ENCODE measurements around the gene MAN1A2. TPM values are rescaled to one million over a fixed set of nuclear protein-coding genes. Genes with fewer than 3 reads are reported as not detected.

The MAN1A2 gene
- polyA plus RNA-seq, 1 donor from 2014 or later = 25.0 TPM

DNA sequence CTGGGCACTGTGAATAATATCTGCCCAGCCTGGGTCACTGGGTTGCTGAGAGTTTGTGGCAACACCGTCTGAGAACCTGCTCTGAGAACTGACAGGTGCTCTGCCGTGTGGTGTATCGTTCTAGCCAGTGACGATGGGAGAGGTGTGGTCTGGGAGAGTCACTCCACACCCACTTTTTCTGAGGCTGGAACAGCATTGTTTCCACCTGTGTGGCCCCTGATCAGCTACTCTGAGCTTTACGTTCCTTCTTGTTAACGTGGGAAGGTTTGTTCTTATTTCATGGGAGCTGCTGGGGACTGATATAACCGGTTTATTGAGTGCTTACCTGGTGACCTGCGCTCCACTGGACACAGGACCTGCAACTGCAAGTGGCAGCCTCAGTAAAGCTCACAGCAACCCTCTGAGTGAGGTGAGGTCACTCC, 203.8 kb downstream of the MAN1A2 start:
- Histone ChIP-seq H3K9me2 (ENCODE audit: insufficient read depth, low read length) (no peaks in the 10 kb centered on the region), H3K27ac (ENCODE audit: low read length) (no peak overlapping the region), H3K79me2 (replicated peaks; ENCODE audit: insufficient read depth, low read length) (no peaks in the 10 kb centered on the region), H3K9me3 (ENCODE audit: low read length) (no peaks in the 10 kb centered on the region), H3K9ac (ENCODE audit: low read length) (no peak overlapping the region), H3K4me2 (ENCODE audit: low read length) (no peak overlapping the region), H3K36me3 (ENCODE audit: insufficient read depth, low read length) (no peaks in the 10 kb centered on the region), H2AFZ (ENCODE audit: low read depth, low read length) (no peak overlapping the region), H3K27me3 (ENCODE audit: insufficient read depth, low read depth, low read length) (no peaks in the 10 kb centered on the region), H3F3A (ENCODE audit: insufficient read depth, low read length, poor library complexity, severe bottlenecking) (no peaks in the 10 kb centered on the region), H4K20me1 (ENCODE audit: insufficient read depth) (no peaks in the 10 kb centered on the region), H3K4me3 (ENCODE audit: low read length) (no peak overlapping the region)
- TF ChIP-seq RAD21 (conservative IDR thresholded peaks at IDR 0.05) = no peak
- TF ChIP-seq MXI1 (conservative IDR thresholded peaks at IDR 0.05; ENCODE audit: poor library complexity, severe bottlenecking) = no peak

DNA sequence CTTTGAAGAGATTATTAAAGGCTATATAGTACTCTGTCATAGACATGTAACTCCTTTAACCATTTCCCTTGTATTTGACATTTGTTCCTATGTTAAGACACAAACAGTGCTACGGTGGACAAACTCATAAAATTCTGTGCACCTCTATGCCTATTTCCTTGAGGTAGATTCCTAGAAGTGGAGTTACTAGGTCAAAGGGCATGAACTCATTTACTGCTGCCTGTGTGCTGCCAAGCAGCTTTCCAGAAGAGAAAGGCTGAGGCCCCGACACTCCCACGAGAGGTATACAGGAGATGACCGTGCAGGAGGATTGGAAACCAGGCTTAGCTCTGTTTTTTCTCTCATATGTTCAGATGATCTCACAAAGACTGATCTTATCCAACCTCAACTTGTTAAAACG, 204.2 kb downstream of the MAN1A2 start:
- Histone ChIP-seq H3K4me3 (ENCODE audit: low read length) (no peak overlapping the region), H3K9me3 (ENCODE audit: low read length) (no peaks in the 10 kb centered on the region), H3K4me2 (ENCODE audit: low read length) (no peak overlapping the region), H3K27me3 (ENCODE audit: insufficient read depth, low read depth, low read length) (no peaks in the 10 kb centered on the region), H4K20me1 (ENCODE audit: insufficient read depth) (no peaks in the 10 kb centered on the region), H3K79me2 (replicated peaks; ENCODE audit: insufficient read depth, low read length) (no peaks in the 10 kb centered on the region), H3K9ac (ENCODE audit: low read length) (no peak overlapping the region), H3K9me2 (ENCODE audit: insufficient read depth, low read length) (no peaks in the 10 kb centered on the region), H3K36me3 (ENCODE audit: insufficient read depth, low read length) (no peaks in the 10 kb centered on the region), H2AFZ (ENCODE audit: low read depth, low read length) (no peak overlapping the region), H3F3A (ENCODE audit: insufficient read depth, low read length, poor library complexity, severe bottlenecking) (no peaks in the 10 kb centered on the region), H3K27ac (ENCODE audit: low read length) (no peak overlapping the region)
- TF ChIP-seq TAF1 (IDR thresholded peaks at IDR 0.05; ENCODE audit: low read depth) = no peak
- no peak for TF ChIP-seq SMC3 (conservative IDR thresholded peaks at IDR 0.05; ENCODE audit: poor library complexity)
- TF ChIP-seq, protein P1, sequence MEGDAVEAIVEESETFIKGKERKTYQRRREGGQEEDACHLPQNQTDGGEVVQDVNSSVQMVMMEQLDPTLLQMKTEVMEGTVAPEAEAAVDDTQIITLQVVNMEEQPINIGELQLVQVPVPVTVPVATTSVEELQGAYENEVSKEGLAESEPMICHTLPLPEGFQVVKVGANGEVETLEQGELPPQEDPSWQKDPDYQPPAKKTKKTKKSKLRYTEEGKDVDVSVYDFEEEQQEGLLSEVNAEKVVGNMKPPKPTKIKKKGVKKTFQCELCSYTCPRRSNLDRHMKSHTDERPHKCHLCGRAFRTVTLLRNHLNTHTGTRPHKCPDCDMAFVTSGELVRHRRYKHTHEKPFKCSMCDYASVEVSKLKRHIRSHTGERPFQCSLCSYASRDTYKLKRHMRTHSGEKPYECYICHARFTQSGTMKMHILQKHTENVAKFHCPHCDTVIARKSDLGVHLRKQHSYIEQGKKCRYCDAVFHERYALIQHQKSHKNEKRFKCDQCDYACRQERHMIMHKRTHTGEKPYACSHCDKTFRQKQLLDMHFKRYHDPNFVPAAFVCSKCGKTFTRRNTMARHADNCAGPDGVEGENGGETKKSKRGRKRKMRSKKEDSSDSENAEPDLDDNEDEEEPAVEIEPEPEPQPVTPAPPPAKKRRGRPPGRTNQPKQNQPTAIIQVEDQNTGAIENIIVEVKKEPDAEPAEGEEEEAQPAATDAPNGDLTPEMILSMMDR (IDR thresholded peaks at IDR 0.05; ENCODE audit: poor library complexity, severe bottlenecking) = no peak
- TF ChIP-seq MXI1 (conservative IDR thresholded peaks at IDR 0.05; ENCODE audit: poor library complexity, severe bottlenecking) = no peak
- TF ChIP-seq EZH2 (IDR thresholded peaks at IDR 0.05; ENCODE audit: borderline replicate concordance, insufficient read depth, low read length, poor library complexity, severe bottlenecking) = no peak
- TF ChIP-seq EP300 (conservative IDR thresholded peaks at IDR 0.05; ENCODE audit: poor library complexity, severe bottlenecking) = no peak
- no peak for TF ChIP-seq POLR2AphosphoS5 (IDR thresholded peaks at IDR 0.05)
- TF ChIP-seq, protein P2, sequence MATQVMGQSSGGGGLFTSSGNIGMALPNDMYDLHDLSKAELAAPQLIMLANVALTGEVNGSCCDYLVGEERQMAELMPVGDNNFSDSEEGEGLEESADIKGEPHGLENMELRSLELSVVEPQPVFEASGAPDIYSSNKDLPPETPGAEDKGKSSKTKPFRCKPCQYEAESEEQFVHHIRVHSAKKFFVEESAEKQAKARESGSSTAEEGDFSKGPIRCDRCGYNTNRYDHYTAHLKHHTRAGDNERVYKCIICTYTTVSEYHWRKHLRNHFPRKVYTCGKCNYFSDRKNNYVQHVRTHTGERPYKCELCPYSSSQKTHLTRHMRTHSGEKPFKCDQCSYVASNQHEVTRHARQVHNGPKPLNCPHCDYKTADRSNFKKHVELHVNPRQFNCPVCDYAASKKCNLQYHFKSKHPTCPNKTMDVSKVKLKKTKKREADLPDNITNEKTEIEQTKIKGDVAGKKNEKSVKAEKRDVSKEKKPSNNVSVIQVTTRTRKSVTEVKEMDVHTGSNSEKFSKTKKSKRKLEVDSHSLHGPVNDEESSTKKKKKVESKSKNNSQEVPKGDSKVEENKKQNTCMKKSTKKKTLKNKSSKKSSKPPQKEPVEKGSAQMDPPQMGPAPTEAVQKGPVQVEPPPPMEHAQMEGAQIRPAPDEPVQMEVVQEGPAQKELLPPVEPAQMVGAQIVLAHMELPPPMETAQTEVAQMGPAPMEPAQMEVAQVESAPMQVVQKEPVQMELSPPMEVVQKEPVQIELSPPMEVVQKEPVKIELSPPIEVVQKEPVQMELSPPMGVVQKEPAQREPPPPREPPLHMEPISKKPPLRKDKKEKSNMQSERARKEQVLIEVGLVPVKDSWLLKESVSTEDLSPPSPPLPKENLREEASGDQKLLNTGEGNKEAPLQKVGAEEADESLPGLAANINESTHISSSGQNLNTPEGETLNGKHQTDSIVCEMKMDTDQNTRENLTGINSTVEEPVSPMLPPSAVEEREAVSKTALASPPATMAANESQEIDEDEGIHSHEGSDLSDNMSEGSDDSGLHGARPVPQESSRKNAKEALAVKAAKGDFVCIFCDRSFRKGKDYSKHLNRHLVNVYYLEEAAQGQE (IDR thresholded peaks at IDR 0.05; ENCODE audit: borderline replicate concordance) = no peak
- TF ChIP-seq RAD21 (conservative IDR thresholded peaks at IDR 0.05) = no peak

DNA sequence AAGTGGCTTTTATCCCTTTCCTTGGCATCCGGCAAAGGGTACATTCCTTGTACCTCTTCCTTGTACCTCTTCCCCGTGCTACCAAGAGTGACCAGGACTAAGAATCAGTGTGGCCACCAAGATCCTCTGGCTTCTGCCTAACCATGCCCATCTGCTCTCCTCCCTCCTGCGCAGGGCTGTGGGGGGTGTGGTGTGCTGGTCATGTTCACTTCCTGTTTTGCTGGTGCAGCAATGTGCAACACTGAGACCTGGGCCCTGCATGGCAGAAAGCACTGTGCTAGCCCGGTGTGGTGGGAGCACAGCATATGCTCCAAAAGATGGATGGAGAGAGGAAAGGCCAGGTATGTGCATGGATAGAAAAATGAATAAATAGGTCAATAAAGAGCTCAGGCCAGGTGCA, 205.3 kb downstream of the MAN1A2 start:
- no peak overlapping the region for H3K4me3 ChIP-seq (ENCODE audit: low read length)
- H3K9me3 ChIP-seq (ENCODE audit: low read length) = no peaks in the 10 kb centered on the region
- H2AFZ ChIP-seq (ENCODE audit: low read depth, low read length) = no peak overlapping the region
- H3K27me3 ChIP-seq (ENCODE audit: insufficient read depth, low read depth, low read length) = no peaks in the 10 kb centered on the region
- H3K4me2 ChIP-seq (ENCODE audit: low read length) = no peak overlapping the region
- H3K27ac ChIP-seq (ENCODE audit: low read length) = no peak overlapping the region
- TF ChIP-seq TAF1 (IDR thresholded peaks at IDR 0.05; ENCODE audit: low read depth) (no peak), SMC3 (conservative IDR thresholded peaks at IDR 0.05; ENCODE audit: poor library complexity) (no peak), EZH2 (IDR thresholded peaks at IDR 0.05; ENCODE audit: borderline replicate concordance, insufficient read depth, low read length, poor library complexity, severe bottlenecking) (no peak), EP300 (conservative IDR thresholded peaks at IDR 0.05; ENCODE audit: poor library complexity, severe bottlenecking) (no peak), POLR2AphosphoS5 (IDR thresholded peaks at IDR 0.05) (no peak), MXI1 (conservative IDR thresholded peaks at IDR 0.05; ENCODE audit: poor library complexity, severe bottlenecking) (no peak), RAD21 (conservative IDR thresholded peaks at IDR 0.05) (no peak)
- TF ChIP-seq, protein P1 (IDR thresholded peaks at IDR 0.05; ENCODE audit: poor library complexity, severe bottlenecking) = no peak
- TF ChIP-seq, protein P2 (IDR thresholded peaks at IDR 0.05; ENCODE audit: borderline replicate concordance) = no peak
- H4K20me1 ChIP-seq (ENCODE audit: insufficient read depth) = no peaks in the 10 kb centered on the region
- H3K36me3 ChIP-seq (ENCODE audit: insufficient read depth, low read length) = no peaks in the 10 kb centered on the region
- no peak overlapping the region for H3K9ac ChIP-seq (ENCODE audit: low read length)
- no peaks in the 10 kb centered on the region for H3F3A ChIP-seq (ENCODE audit: insufficient read depth, low read length, poor library complexity, severe bottlenecking)
- H3K79me2 ChIP-seq (replicated peaks; ENCODE audit: insufficient read depth, low read length) = no peaks in the 10 kb centered on the region
- no peaks in the 10 kb centered on the region for H3K9me2 ChIP-seq (ENCODE audit: insufficient read depth, low read length)
